NCI-H2196 (cell line): ENCODE measurements around the gene MYLK4.

Experiments
- DNase-seq: peaks from one replicate; lab custom pipeline; 2025; ENCODE audit not compliant: unreplicated experiment; lab: John Stamatoyannopoulos, UW

The MYLK4 gene

DNA sequence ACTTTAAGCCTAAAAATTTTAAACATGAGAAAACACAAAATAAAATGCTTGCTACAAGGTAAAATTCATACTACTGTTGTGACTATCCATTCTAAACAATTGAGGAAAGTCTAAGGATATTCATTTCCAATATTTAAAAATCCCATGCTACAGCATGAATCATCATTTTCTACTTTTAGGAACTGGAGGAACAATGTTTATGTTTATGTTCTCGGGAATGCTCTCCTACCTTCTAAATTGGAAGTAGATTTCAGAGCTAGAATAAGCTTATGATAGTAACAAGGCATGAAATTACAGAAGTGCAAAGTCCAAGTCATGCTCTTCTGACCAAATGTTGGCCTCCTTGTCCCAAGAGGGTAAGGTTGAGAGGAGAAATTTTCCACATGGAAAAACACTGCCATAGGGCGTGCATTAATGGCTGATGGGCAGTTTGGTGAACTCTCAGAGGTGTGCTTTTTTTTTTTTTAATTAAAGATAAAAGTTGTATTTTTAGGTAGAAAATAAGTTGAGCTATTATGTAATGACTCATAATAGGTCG lies 6.0 kb upstream of the MYLK4 start:
- DNase-seq, result no peak

DNA sequence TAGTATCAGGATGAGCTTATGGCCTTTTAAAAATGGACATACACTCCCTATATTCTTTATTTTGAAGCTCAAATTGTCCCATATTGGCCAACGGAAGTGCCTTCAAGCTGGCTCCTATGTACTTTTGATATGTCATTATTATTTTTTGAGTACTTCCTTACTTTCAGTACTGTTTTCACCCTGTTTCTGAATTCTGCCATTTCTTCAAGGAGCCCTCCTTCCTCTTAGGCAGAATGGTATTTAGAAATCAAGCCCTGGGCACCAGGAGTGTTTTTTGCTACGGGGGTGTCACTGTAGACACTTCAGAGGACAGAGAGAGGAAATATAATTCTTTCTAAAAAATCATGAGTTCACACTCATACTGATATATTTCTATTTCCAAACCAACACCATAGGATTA lies 5.5 kb upstream of the MYLK4 start:
- no peak for DNase-seq

DNA sequence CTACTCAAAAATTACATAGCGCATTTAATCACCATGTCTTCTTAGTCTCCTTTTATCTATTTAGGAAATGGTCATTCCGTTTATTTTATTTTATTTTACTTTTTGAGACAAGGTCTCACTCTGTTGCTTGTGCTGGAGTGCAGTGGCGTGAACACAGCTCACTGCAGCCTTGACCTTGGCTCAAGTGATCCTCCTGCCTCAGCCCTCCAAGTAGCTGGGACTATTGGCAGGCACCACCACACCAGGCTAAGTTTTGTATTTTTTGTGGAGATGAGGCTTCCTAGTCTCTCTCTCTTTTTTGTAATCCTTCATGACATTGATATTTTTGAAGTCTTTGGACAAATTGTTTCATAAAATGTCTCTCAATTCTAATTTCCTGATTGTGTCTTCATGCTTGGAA lies 4.7 kb upstream of the MYLK4 start:
- no peak for DNase-seq

DNA sequence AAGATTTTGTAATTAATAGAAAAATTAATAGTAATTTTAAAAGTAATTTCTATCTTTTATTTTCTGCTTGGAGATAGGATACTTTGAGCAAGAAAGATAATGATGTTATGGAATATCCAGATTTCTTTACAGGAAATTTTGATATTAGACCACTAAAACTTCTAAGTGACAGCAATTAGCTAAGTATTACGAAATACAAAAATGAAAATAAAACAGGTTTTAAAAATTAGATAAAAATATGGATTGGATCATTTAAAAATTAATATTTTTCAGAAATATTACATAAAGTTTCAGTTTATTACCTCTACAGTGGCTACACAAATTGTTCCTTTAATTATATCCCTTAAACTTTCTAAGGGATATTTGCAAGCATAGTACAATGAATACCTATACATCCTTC lies 4.2 kb upstream of the MYLK4 start:
- no peak for DNase-seq

DNA sequence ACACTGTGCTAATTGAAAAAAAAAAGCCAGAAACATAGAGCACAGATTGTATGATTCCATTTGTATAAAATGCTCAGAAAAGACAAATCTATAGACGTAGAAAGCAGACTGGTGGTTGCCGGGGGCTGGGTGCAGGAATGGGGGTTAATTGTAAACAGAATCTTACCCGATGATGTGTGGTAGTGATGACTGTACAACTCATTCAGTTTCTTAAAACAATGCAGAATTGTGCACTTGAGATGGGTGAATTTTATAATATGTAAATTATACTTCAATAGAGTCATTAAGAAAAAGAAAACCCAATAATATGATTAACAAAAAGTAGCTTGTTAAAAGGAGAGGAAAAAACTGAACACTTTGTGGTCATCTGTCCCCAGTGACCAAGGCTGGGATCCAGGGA lies 3.7 kb upstream of the MYLK4 start:
- no peak for DNase-seq

DNA sequence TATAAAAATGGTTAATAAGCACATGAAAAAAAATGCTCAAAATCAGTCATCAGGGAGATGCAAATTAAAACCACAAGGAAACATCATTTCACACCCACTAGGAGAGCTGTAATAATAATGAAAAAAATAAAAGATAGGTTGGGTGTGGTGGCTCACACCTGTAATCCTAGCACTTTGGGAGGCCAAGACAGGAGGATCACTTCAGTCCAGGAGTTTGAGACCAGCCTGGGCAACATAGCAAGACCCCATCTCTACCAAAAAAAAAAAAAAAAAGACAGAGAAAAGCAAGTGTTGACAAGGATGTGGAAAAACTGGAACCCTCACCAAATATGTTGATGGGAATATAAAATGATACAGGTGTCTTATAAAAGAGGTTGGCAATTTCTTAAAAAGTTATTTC lies 3.0 kb upstream of the MYLK4 start:
- no peak for DNase-seq

DNA sequence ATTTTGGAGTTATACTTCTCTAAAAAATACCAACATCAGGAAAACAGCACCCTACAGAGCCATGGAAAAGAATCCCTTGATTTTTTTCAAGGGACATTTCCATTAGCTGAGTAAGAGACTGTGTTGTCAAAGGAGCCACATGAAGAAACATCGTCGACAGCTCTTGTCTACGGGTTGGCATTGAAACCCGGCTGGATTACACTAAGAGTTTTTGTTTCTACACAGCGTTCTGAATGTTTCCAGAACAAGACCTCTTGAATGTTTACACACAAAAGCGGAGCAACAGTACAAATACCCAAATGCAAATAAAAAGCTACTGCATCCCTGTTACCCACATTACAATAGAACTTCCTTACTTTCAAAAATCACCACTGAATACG lies 2.4 kb upstream of the MYLK4 start:
- no peak for DNase-seq

DNA sequence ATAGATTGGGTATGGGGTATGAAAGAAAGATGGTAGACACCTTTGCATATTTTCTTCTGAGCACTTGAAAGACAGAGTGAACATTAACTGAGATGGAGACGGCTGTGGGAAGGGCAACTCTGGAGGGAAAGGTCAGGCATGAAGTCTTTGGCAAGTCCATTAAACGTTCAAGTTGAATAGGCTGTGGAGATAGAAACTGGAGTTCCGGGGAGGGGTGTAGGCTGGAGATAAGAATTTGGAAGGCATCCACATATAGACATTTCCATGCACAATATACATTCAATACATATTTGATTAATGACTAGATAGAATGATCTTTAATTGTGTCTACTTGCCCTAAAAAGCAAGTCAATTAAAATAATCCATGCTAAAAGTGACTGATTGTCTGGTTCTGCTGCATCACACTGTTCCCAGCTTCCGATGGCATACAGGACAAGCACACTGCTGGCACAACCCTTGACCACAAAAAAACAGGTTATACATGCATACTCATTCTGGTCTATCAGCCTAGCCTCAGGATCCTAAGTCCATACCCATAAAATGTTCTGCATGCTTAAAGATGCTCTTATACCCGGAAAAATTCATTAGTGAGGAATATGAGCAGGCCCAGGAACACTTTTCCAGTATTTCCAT lies 1.9 kb upstream of the MYLK4 start:
- DNase-seq, result no peak

DNA sequence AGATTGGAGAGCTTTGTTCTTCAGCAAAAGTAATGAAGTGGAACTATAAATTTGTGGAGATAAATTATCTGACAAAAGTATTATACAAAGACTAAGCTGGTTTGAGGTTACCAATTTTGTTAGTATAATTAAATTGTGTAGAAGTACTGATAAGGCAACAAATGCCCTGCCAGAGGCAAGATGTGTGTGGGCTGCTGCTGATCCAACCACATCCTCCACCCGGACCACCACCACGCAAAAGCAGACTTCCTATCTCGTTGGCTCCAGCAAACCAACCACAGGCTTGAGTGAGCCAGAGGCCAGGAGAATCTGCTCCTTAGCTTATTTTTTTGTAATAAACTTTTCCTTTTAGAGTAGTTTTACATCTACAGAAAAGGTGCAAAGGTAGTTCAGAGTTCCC lies 1.1 kb upstream of the MYLK4 start:
- no peak for DNase-seq

DNA sequence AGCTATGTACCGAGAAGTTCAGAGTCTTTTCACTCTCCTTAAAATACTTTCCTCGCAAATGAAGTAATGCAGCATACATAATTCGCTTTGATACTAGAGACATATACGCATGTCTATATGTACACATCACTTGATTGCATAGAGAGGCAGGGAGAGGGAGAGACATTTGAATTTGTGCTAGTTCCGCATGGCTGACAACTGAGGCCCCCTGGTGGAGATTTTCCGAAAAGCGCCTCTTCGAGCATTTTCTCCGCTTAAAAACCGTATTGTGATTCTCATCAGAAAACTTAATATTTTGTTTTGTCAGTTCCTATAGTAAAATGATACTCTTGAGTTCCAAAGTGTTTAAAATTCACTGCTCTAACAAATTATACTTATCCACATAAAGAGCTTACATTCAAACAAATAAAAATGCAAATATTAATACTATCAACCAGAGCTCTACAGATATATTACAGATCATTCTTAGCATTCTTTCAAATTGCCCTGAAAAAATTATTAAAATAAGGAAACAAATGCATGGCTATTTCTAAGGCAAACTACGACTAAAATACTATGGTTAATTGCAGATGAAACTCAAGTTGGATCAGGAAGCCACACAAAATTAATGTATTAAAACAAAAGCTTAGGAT lies 637 bp downstream of the MYLK4 start:
- peak; percentile 69 for DNase-seq

DNA sequence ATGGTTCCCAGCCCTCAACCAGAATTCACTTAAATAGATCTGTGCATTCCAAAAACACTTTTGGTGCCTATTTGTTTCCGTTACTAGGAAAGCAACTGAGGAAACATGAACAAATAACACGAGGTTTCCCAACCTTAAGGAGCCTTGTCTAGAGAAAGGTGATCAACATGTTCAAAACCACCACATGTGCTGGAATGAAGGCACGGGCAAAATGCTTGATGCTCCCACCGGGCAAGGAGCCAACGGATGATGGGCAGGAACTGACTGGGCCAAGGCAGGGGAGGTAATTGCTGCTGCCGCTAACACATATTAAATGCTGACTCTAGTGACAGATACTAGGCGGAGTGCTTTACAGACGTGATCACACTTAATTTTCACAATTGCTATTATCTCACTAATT lies 2.5 kb downstream of the MYLK4 start:
- DNase-seq, result no peak

DNA sequence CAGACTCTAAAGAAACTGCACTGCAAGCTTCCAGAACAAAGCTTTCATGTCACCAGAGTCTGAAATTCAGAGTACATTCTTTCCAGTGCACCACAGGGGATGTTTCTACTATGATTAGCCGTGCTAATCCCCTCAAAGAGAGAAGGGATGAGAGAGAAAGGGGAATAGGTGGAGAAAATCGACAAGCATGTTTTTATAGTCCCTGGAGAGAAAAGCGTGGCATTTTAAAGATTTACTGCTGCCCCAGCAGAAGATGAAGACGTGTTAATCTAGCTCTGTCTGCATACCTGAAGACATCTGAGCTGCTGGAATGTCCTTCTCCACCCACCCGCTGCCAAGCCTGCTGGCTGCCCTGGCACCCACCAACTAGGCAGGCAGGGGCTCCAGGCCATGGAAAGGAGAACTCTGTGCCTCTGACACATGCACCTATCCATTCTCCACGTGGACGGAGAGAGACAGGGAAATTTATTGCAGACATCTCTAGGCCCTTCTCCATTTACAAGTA lies 4.1 kb downstream of the MYLK4 start:
- no peak for DNase-seq

DNA sequence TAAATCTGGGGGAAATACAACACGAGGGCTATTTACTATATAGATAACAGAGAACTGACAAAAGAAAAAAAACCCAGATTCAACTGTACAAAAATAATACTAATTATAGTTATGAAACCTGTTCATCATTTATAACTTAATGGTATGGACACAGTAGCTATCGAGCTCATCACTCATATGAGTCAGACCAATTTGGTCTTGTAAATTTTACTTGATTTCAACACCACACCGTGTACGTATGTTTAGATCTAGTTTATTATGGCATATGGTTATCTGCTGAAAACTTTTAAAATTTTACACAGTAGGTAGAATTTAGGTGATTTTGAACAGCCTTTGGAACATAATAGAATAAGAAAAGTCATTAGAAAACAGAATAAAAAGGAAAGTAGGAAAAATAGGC lies 5.5 kb downstream of the MYLK4 start:
- DNase-seq, result no peak

DNA sequence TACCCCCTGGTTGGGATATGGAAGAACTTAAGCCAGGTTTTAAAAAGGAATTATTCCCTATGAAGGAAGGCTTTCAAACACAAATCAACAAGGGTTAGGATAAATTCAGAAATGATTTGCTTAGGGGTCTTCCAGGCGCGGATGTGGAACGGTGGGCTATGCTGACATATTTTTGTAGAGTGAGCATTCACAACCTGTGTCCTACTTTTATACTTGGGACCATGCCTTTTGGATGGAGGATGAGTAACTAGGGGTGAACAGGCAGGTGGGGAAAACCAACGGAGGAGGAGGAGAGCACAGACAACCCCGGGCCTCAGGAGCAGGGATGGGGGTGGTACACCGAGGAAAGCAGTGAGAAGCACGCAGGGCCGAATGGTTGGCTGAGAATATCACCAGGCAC lies 5.9 kb downstream of the MYLK4 start:
- no peak for DNase-seq

DNA sequence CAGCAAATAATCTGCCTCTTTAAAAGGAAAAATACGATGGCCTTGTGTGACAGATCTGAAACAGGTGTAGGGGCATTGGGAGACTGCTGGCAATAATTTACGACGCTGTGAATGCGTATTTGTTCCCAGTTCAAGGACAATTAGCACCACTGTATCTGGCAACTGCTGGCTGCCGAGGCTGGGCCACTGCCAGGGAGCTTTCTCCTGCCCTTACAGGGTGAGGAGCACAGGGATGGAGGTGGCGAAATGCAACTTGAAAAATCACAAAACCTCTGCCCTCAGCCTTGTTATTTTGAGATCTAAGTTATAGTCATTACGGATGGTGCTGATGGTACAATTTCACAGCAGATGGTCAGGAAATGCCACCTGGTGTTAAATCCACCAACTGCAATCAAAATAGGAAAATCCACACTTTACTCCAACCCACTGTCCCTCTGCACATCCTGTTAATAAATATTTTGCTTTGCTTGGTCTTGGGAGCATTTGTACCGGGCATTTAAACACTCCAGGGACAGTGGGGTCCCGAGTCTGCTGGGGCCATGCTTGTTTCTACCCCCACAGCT lies 6.4 kb downstream of the MYLK4 start:
- peak; percentile 29 for DNase-seq

DNA sequence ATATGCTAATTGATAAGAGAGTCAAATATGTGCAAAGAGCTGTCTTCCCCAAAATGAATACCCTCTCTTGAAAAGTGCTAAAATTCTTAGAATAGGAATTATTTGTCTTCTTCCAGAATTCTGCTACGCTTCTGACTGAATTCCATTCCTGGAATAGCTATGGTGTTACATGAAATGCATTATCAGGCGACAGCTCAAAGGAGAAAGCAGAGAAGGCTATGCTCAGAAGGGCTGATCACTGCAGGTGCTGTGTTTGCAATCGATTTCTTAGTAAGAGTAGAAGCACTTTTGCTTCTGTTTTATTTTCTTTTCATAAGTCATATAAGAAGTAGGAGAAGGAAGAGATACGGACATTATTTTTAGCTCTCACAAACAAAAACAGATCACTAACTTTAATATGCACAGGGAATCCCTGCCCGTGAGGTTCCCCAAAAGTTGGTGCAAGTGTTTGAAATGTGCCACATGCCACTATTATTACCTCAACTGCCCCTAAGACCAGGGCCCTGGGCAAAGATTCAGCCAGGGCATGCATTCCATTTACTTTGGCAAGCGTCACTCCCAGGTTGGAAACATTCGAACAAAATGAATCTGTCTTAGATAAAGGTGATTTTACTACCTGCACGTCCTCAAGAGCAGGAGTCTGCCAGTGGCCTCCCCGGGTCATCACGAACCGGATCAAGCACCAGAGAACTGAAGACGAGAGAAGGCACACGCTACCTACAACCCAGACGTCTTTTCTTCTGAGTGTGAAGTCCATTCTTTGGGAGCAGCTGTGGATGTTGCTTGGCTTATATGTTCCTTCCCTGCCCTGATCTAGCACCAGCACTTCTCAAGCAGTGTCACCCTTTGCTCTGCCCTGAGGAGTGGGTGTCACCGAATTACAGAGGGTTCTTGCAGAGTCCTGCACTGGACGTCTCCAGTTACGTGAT lies 7.2 kb downstream of the MYLK4 start:
- no peak for DNase-seq

DNA sequence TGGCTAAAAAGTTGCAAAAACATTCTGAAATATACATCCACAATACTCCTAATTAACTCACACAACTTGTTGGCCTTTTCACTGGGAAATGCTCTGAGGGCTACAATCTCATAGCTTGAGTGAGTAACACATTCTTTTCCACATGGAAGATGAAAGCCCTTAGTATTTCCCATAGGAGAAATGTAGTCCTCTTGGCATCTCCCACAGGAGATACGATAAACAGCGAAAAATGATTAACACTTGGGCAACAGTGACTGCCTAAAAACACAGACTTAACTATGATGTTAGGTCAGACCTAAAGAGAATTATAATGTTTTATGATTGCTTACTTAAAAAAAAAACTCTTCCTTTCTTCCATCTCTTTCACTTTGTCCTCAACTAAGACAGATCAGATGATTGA lies 9.0 kb downstream of the MYLK4 start:
- DNase-seq, result no peak

DNA sequence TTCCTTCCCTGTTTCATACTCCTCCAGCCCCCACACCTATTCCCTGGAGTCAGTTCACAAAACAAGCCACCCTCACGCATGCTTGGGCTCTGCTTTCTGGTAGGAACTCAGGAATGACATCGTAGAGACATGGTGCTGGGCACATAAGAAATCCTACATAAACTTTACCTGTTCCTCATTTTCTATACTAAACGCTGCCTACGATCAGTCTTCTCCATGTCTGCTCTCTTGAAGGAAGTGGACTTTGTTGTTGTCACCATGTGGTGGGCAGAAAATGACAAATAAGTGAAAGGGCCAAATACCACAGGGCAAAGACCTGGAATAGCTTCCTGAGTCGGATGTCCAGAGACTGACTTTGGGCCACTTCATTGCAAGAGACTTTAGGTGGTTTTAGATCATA lies 10.1 kb downstream of the MYLK4 start:
- no peak for DNase-seq

DNA sequence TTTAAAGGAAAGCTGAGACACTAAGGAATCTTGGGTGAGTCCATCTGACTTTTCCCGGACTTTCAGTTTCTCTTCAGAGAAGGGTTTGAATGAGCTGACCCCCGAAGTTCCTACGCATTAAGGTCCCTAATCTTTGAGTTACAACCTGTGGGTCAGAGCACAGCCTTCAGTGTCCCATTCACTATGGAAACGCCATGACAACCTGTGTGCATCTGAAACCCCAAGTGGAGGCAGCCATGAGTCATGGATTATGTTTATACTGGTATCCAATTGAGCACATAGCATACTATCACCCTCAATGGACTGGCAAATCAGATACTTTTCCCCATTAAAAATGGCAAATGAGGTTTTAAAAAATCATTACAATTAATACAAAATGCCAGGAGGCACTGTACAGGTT lies 11.4 kb downstream of the MYLK4 start:
- no peak for DNase-seq

DNA sequence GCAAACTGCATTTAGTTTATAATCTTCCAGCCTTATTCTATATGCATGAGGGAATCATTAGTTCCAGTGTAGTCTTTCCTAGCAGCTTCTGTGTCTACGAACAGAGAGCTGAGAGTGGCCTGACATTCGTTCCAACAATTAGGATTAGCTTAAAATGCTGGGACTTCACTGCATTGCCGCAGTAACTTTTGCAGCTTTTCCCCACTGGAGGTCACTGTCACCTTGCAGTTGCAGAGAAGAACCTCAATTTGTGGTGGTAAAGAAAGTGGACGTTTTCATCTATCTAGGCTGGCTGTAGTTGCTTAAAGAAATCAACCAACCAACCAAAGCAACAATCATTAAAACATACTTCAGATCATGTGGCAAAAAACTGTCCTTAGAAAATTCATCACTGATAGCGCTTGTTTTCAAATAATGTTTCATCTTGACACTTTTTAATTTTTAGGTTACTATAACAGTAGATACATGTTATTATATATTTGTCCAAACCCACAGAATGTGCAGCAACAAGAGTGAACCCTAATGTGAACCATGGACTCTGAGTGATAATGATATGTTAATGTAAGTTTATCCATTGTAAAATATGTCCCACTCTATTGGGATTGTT lies 12.2 kb downstream of the MYLK4 start:
- peak; percentile 38 for DNase-seq

DNA sequence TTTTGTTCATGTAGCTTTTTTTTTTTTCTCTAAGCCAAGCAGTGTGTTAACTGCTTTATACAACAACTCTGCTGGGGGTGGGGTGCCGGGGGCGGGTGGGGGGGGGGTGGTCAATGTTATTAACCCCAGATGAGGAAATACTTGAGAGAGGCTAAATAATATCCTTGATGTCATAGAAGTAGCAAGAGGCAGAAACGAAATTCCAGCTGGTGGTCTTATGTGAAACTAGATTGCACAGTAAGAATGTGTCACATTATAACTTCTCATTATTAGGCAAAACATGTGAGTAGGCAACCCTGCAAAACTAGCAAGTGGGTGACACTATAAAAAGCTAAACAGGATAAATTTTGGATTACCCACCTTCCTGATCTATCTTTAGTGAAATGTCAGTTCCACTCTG lies 12.8 kb downstream of the MYLK4 start:
- no peak for DNase-seq
